Measurements from ENCODE around the gene IL37.

DNA sequence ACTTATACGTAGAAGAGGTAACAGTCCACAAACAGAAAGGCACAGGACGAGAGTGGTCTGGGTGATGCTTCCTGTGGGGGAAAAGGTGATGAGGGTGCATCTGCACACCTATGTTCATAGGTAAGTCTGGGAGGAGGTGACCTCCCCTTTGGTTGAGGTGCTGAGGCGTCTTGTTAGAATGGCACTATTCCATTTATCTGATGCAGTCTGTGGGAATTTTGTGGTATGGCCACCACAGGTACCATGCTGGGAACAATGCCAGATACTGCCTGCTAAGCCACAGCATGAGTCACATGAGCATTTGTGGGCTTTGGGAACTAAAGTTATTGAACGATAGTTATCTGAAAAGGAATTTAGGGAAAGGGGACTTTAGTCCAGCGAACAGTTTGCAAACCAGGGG is 27.9 kb downstream of the IL37 start:
- TF ChIP-seq, protein P1, sequence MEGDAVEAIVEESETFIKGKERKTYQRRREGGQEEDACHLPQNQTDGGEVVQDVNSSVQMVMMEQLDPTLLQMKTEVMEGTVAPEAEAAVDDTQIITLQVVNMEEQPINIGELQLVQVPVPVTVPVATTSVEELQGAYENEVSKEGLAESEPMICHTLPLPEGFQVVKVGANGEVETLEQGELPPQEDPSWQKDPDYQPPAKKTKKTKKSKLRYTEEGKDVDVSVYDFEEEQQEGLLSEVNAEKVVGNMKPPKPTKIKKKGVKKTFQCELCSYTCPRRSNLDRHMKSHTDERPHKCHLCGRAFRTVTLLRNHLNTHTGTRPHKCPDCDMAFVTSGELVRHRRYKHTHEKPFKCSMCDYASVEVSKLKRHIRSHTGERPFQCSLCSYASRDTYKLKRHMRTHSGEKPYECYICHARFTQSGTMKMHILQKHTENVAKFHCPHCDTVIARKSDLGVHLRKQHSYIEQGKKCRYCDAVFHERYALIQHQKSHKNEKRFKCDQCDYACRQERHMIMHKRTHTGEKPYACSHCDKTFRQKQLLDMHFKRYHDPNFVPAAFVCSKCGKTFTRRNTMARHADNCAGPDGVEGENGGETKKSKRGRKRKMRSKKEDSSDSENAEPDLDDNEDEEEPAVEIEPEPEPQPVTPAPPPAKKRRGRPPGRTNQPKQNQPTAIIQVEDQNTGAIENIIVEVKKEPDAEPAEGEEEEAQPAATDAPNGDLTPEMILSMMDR (IDR thresholded peaks at IDR 0.05; ENCODE audit: poor library complexity) = no peak
- TF ChIP-seq EZH2 (IDR thresholded peaks at IDR 0.05; ENCODE audit: borderline replicate concordance) = no peak
